GM18519 (cell line): Measurements from ENCODE around the gene RPP30.
A peak's percentile ranks its signal among the peaks of the same experiment; 100 is the strongest.
"Not testable (repeated sequence)": the region's sequence is repeated elsewhere in the genome, so short reads cannot be mapped to it uniquely, and the experiment has no call there.

Experiments used
- ATAC-seq: cut with Tn5 transposase; IDR thresholded peaks from one replicate; pipeline ENCODE4 v1.9.1; 2021; ENCODE audit warnings: mild to moderate bottlenecking, moderate library complexity; ENCODE audit not compliant: unreplicated experiment, low FRiP score

RPP30 gene

DNA sequence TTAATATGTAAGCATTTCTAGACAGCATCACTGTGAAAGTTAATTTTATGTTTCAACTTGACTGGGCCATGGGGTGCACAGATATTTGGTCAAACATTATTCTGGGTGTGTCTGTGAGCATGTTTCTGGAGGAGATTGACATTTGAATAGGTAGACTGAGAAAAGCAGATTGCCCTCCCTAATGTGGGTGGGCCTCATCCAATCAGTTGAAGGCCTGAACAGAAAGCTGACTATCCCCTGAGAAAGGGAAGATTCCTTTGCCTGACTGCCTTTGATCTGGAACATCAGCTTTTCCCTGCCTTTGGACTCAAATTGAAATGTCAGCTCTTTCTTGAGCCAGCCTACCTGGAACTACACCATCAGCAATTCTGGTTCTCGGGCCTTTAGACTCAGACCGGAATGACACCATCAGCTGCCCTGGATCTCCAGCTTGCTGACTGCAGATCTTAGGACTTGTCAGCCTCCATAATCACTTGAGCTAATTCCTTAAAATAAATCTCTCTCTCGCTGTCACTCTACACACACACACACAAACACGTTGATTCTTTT, 5.7 kb upstream of the RPP30 start:
- ATAC-seq: no peak

DNA sequence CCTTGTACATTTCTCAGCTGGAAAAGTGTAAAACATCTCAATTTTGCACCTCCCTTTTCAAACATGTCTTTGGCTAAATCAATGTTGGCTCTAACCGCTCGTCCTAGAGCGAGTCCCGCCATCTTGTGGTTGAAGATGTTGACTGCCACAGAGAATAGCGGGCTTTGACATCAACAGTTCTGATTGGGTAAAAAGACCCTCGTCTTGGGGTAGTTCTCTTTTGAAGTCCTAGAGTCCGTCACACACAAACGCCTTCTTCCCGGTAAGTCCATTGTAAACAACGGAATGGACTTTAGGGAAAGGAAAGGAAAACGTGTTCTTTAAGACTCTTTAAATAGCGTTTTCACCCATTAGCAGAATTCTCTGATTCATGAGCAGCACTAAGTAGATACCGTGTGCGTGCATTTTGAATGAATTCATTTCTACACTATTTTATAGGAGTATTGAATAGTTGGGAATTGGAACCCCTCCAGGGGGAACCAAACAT, 452 bp upstream of the RPP30 start:
- ATAC-seq: peak; percentile 39

DNA sequence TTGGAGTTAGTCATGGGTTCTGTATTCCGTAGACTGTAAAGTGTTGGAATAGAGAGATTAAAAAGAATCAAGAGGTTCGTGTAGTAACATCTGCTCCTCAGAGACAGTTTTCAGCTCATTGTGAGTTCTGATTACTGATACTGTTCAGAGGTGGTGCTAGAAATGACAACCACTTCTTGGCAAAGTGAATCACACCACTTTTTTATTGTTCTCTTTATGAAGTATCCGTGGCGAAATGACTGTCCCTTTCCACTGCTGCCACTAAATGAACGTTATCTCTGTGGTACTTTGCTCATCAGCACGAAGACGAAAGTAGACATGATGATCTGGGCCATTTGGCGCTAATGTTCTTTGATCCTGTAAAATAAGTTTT, 860 bp downstream of the RPP30 start:
- ATAC-seq: no peak

DNA sequence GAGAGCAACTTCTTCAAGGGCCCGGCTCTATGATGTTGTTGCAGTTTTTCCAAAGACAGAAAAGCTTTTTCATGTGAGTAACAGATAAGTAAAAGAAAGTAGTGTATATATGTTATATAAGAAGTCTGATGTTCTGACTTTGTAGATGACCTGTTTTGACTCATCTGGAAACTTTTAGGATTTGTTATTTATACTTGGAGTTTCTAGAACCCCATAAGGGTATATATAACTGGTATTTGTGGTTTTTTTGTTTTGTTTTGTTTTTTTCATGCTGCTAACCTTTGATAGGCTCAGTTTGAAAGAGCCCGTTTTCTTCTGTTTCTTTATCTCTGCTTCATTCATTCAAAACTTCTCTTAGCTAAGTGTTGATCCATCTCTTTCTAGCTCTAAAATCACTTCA, 7.3 kb downstream of the RPP30 start:
- ATAC-seq: no peak

DNA sequence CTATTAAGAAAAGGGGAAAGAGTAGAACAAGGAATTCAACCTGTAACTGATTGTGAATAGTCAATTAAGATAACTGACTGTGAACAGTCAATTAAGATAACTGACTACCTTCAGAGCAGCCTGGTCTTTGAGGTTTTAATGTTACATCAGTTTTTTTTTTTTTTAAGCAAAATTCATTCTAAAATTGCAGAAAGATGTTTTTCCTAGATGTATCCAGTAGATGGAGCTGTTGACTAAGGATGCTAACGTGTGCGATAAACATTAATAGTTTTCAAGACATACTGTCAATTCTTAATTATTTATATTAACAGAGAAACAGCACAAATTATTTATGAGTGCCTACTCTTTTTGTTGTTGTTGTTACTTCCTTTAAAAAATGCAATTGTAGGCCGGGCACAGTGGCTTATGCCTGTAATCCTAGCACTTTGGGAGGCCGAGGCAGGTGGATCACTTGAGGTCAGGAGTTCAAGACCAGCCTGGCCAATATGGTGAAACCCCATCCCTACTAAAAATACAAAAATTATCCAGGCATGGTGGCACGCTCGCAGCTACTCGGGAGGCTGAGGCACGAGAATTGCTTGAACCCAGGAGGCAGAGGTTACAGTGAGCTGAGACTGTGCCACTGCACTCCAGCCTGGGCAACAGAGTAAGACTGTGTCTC, 8.4 kb downstream of the RPP30 start:
- ATAC-seq: not testable (repeated sequence)

DNA sequence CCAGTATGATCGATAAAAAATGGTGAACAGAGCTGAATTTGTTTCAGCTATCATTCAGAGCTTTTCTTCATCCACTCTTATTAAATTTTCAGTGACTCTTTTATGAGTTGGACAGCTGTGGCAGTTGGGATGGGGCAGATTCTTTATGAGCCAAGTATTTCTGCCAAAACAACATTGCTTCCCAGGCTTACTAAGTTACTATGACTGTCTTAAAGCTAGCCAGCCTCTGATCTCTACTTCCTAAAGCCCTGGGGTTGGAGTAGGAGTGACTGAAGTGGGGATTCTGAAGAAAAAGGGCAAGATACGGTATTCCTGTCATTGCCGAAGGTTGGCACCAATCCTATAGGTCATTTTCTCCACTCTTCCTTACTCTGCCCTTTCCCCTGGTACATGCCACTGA, 12.7 kb downstream of the RPP30 start:
- ATAC-seq: no peak

DNA sequence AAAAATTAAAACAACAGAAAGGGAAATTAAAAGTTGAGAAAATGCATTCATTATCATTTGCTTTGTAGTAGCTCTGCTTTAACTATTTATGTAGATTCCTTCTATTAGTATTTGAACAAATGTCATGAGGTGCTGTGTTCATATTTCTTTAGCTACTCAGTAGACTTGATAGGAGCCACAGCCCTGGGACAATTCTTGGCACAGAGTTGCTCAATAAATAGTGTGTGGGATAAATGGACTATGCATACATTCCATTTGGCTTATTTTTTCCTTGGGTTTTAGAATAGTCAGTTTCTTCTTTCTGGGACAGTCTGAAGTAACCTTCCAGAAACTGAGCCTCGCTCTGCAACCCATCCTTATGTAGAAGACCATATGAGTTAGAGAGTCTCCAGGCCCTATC, 13.4 kb downstream of the RPP30 start:
- ATAC-seq: no peak

DNA sequence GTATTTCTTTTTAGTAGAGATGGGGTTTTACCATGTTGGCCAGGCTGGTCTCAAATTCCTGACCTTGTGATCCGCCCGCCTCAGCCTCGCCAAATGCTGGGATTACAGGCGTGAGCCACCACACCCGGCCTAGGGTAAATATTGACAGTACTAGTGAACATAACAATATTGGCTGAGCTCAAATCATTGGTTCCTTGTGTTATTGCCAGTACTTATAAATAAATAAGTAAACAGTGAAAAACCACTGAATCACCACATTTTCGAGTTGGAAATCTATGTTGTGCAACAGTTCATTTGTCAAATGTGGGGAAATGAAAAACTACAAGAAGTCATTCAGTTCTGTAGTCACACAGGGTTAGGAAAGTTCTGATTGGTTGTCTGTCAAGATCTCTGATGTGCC, 15.8 kb downstream of the RPP30 start:
- ATAC-seq: no peak

DNA sequence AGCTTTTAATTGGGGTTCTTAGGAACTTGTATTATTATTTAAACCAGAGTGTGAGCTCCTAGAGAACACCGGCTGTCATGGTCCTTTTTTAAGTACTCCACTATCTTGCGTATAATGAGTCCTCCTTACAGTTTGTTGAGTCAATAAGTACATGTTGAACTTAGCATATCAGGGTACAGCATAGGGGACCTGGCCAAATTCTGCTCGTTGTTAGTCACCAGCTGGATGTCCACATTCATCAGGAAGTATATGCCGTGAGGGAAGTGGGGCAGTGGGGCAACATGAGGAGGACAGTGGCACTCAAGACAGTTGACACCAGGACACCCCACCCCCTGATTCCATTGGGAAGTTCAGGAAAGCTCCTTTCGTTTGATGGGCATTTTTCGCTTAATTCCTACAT, 16.6 kb downstream of the RPP30 start:
- no peak for ATAC-seq

DNA sequence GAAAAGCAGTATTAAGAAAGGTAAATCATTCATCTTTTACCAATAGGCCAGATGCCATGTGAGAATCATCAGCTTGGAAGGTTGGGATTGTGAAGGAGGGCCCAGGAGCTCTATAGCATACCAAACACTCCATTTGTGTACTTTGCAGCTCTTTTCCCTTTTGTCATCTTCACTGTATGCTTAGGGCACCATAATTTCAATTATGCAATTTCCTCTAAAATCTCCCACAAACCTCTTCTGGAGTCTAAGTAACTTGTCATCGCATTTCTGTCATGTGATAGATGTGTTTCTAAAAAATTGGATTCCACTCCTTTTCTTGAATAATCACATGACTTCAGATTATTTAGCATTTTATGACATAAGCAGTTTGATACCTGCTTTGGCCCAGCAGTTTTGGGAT, 17.9 kb downstream of the RPP30 start:
- no peak for ATAC-seq

DNA sequence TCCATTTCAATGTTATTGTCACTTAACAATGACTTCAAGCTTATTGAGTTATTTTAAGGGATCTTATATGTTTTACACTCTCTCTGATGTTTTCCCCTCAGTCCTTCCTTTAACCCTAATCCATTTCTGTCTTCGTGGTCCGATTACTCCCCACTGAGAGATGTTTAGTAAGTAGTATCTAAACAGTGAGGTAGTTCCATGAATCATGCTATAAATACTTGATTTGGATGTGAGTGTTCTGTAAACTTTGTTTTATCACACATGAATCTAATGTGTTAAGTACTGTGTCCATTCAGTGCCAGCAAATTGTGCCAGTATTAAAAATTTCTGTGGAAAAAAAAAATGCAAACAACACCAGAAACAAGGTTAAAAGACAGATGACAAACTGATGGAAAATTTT, 18.6 kb downstream of the RPP30 start:
- no peak for ATAC-seq

DNA sequence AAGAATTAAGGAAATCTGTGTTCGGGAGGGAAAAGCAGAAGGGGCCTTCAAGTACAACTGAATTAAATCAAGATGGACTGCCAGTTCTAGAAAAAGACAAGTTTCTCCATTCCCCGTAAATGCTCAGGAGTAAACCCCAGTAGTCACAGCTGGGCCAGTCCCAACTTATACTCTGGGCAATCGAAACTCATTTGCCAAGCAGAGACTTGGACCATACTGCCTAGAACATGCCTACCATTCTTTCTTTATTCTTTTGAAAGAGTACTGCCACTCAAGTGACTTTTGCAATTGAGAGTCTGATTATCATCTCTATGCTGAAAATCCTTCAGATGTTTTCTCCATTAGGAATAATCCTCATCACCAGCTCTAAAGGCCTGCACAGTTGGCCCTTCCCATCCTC, 21.4 kb downstream of the RPP30 start:
- ATAC-seq: no peak

DNA sequence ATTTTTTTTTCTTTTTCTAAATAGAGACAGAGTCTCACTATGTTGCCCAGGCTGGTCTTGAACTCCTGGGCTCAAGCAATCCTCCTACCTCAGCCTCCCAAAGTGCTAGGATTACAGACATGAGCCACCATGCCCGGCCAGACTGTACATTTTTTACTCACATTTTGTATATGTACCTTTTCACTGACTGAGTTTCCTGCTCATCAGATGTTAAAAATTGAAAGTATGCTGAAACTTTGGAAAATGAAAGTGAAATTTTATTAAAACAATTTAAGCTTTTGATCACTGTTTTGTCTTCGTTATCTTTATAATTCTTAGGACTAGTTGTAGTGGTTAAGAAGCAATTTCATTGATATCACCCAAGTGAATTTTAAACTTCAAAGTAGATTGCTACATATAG, 25.1 kb downstream of the RPP30 start:
- not testable (repeated sequence) for ATAC-seq

DNA sequence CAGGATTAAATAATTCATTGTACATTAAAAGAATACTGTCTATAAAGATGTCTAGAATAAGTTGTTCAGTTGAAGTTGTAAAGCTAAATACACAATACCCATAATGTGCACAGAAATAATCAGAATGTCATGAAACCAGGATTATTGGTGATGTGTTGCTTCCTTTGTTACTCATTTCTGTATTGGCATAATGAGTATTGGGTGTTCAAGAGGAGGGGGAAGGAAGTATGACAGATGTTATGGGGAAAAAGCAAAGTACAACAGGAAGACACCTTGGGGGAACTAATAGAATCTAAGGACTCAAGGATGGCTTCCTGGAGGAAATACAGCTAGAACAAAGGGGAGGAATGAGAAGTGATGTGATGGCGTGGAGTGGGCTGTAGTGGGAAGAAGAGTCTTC, 34.2 kb downstream of the RPP30 start:
- ATAC-seq: no peak

DNA sequence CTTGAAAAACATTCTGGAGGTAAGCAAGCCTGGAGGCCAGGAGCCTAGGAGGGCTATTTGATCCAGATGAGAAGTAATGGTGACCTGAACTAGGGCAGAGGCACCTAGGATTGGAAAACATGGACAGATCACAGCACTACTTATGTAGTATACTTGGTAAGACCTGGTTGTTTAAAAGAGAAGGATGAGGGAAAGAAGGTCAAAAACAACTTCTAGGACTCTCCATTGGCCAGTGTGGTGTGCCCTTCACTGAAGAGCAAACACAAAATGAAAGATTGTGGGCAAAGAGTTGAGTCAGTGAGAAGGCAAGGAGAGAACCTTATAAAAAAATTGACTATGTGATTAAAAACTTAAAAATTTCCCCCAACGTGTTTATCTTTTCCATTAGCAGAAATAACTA, 34.8 kb downstream of the RPP30 start:
- ATAC-seq: no peak

DNA sequence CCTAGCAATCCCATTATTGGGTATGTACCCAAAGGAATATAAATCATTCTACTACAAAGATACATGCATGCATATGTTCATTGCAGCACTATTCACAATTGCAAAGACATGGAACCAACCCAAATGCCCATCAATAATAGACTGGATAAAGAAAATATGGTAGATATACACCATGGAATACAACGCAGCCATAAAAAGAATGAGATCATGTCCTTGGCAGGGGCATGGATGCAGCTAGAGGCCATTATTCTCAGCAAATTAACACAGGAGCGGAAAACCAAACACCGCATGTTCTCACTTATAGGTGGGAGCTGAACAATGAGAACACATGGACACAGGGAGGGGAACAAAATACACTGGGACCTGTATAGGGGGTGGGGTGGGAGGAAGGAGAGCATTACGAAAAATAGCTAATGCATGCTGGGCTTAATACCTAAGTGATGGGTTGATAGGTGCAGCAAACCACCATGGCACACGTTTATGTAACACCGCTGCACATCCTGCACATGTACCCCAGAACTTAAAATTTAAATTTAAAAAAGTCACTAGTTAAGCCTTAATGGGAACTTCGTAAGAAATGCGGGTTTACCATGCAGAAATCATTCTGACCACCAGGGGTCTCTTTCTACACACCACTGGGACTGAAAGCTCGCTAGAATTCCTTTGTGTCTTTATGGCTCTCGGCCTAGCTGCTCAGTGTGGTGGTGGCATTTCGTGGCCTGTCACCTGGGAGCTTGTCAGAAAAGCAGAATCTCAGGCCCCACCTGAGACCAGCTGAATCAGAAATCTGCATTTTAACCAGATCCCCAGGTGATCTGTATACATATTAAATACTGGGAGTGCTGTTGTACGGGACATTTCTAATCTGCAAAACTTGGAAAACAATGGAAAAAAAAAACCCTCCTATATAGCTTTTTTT, 39.6 kb downstream of the RPP30 start:
- peak; percentile 64 for ATAC-seq

DNA sequence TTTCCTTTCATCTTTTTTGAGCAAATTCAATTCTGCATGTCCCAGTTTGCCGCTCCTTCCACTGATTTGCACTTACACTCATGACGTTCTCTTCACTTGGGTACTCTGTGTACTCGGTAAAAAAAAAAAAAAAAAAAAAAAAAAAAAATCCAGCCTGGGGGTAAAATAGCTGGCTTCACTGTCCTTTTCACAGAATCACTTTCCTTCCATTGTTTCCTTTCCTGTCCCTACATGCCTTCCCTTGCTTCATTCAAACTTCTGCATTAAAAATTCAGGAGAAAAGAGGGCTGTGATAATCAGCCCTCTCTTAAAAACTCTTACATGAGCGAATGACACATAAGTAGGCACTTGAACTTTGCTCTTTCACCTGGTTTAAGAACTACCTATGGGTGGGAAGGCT, 40.4 kb downstream of the RPP30 start:
- ATAC-seq: no peak

DNA sequence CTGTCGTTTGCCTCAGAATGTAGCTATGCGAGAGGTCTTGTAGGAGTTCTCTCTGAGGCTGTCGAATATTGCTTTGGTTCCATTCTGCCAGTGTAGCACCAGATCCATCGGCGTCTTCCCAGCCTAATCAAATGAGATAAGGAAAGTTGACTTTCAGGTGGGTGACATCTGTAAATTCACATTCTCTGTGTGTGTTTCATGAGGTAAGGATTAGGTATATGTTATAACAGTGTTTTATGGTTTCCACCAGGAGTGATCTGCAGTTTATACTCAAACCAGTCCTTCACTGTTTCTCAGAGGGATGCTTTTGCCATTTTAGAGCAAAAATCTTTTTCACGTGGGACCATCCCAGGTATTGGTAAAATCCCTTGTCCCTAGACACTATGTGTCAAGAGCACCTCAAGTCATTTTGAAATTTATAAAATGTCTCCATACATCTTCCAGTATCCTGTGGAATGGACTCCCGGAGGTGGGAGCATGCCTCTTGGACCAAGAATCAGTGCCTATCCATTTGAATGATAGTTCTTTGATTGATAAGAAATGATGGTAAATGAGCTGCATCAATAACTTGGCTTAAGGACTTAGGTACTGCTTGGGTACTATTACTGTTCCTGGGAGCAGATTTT, 41.2 kb downstream of the RPP30 start:
- no peak for ATAC-seq

DNA sequence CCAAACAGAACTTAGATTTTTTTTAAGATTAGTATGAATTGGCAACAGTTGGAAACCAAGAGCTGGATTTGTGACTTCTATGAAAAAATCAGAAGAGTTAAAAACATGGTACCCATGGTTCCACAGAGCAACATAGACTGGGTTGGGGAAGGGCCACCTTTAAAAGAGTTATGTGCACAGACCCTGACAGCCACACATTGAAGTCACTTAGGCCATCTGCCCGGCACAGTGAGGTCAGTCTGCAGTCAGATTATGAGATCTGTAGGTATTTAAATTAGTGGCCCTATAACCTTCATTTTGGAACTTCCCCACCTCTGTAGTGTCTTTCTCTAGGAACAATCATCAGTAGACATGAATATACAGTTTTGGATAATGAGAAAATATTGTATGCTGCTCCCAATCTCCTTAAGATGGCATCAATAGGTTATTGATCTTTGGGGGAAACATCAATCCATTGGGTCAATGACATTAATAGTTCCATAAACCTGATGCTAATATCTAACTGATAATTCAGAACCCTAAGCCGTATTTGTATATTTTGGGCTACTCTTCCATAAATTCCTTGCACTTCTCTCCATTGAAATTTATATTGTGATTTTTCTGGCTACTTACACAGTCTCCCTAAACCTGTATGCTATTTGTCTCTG, 42.1 kb downstream of the RPP30 start:
- no peak for ATAC-seq

DNA sequence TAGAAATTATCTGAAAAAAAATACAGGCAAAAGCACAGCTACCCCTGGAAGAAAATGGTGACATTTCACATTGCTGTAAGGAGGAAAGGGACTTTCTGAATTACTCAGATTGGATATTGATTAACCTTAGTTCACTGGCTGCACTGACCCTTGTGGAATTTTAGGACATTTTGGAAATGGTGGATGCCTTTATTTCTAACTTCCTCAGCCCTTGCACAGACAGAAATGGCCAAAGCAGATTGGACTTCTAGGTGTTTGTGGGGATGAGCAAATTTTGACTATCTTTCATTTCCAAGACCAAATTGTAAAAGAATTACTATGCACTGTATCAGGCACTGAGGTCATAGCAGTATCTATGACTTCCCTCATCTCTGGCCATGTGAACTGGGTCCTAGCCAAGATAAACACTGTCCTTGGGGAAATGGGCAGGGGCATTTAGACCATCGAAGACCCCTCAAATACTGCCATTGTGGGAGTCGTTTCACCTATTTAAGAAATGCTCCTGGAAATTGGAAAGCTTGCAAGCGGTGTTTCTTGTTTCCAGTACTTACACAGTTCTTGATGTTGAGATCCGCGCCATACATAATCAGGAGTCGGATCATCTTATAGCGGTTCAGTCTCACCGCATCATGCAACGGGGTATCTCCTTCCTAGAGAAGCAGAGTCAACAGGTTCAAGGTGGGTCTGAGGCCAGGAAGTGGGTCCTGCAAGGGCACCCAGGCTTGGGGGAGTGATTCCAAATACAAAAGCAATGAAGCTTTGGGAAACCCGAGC, 43.4 kb downstream of the RPP30 start:
- no peak for ATAC-seq
